ENCODE data around the gene QPRT. TPM values are rescaled to one million over a fixed set of nuclear protein-coding genes. Genes with fewer than 3 reads are reported as not detected.
"Not testable (repeated sequence)": the region's sequence is repeated elsewhere in the genome, so short reads cannot be mapped to it uniquely, and the experiment has no call there.

QPRT gene
- total RNA-seq, 6 experiments from 2014 or later = 3.0 to 12.4 (median 10.3) TPM

- Mint-ChIP-seq H3K4me3 (no peak overlapping the region), H3K36me3 (ENCODE audit: low read depth) (no peaks in the 10 kb centered on the region), H3K9me3 (no peaks in the 10 kb centered on the region), H3K27ac (no peak overlapping the region), H3K4me1 (ENCODE audit: low read depth) (no peaks in the 10 kb centered on the region; the same call in 1 of the 2 replicates), H3K27me3 (ENCODE audit: insufficient read depth) (peaks cover 8% of the 10 kb centered on the region)
- no peak for TF ChIP-seq CTCF (IDR thresholded peaks at IDR 0.05)
- DNase-seq = no peak
Measured at GRCh38 chr16:29686740-29687332, 7.9 kb downstream of the QPRT start.

- H3K4me3 Mint-ChIP-seq = no peak overlapping the region
- H3K36me3 Mint-ChIP-seq (ENCODE audit: low read depth) = no peaks in the 10 kb centered on the region
- H3K27me3 Mint-ChIP-seq (ENCODE audit: insufficient read depth) = peaks cover 8% of the 10 kb centered on the region
- H3K9me3 Mint-ChIP-seq = no peaks in the 10 kb centered on the region
- no peaks in the 10 kb centered on the region; the same call in 1 of the 2 replicates for H3K4me1 Mint-ChIP-seq (ENCODE audit: low read depth)
- no peak for TF ChIP-seq CTCF (IDR thresholded peaks at IDR 0.05)
- no peak overlapping the region for H3K27ac Mint-ChIP-seq
- DNase-seq = no peak
Measured at GRCh38 chr16:29687755-29688154, 8.8 kb downstream of the QPRT start.

GRCh38 chr16:29688172-29688571, 9.2 kb downstream of the QPRT start:
- Mint-ChIP-seq H3K27me3 (ENCODE audit: insufficient read depth) (peaks cover 8% of the 10 kb centered on the region), H3K27ac (no peak overlapping the region), H3K4me1 (ENCODE audit: low read depth) (no peaks in the 10 kb centered on the region; the same call in 1 of the 2 replicates), H3K9me3 (no peaks in the 10 kb centered on the region), H3K36me3 (ENCODE audit: low read depth) (no peaks in the 10 kb centered on the region), H3K4me3 (no peak overlapping the region)
- no peak for DNase-seq
- TF ChIP-seq CTCF (IDR thresholded peaks at IDR 0.05) = no peak

GRCh38 chr16:29689490-29690351, 10.7 kb downstream of the QPRT start:
- not testable (repeated sequence) for H3K27ac Mint-ChIP-seq; H3K4me1 Mint-ChIP-seq (ENCODE audit: low read depth); H3K4me3 Mint-ChIP-seq; H3K9me3 Mint-ChIP-seq; H3K27me3 Mint-ChIP-seq (ENCODE audit: insufficient read depth); H3K36me3 Mint-ChIP-seq (ENCODE audit: low read depth); DNase-seq

DNA sequence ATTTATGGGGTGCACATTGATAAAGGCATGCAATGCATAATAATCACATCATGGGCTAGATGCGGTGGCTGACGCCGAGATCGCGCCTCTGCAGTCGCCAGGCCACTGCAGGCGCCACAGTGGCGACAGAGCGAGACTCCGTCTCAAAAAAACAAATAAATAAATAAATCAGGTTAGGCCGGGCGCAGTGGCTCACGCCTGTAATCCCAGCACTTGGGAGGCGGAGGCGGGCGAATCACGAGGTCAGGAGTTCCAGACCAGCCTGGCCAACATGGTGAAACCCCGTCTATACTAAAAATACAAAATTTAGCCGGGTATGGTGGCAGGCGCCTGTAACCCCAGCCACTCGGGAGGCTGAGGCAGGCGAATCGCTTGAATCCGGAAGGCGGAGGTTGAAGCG, 13.6 kb downstream of the QPRT start:
- not testable (repeated sequence) for DNase-seq; H3K4me3 Mint-ChIP-seq; H3K9me3 Mint-ChIP-seq; H3K4me1 Mint-ChIP-seq (ENCODE audit: low read depth); H3K27ac Mint-ChIP-seq; H3K27me3 Mint-ChIP-seq (ENCODE audit: insufficient read depth); H3K36me3 Mint-ChIP-seq (ENCODE audit: low read depth)

- Mint-ChIP-seq H3K27me3 (ENCODE audit: insufficient read depth) (peaks cover 11% of the 10 kb centered on the region), H3K9me3 (peaks cover 8% of the 10 kb centered on the region), H3K4me1 (ENCODE audit: low read depth) (peaks cover 6% of the 10 kb centered on the region; the same call in 1 of the 2 replicates), H3K27ac (no peak overlapping the region), H3K36me3 (ENCODE audit: low read depth) (0 out of 2 replicates have a peak, but pooled peaks cover 5% of the 10 kb centered on the region), H3K4me3 (no peak overlapping the region)
- no peak for TF ChIP-seq CTCF (IDR thresholded peaks at IDR 0.05)
- no peak for DNase-seq
Measured at GRCh38 chr16:29694384-29695195, 15.6 kb downstream of the QPRT start.

- not testable (repeated sequence) for H3K36me3 Mint-ChIP-seq (ENCODE audit: low read depth); DNase-seq; H3K4me3 Mint-ChIP-seq; H3K9me3 Mint-ChIP-seq; H3K27ac Mint-ChIP-seq
- H3K4me1 Mint-ChIP-seq (ENCODE audit: low read depth) = peaks cover 11% of the 10 kb centered on the region
- H3K27me3 Mint-ChIP-seq (ENCODE audit: insufficient read depth) = peaks cover 11% of the 10 kb centered on the region
Measured at GRCh38 chr16:29695675-29696074, 16.7 kb downstream of the QPRT start.

Measured in HFFc6 (cell line).